Panc1 (cell line): ENCODE measurements around the gene GAN. TPM values are rescaled to one million over a fixed set of nuclear protein-coding genes. Genes with fewer than 3 reads are reported as not detected.

Experiments used
- ATAC-seq: fragments of 200-7000 bp; cut with Tn5 transposase; 2 replicates; pipeline ENCODE4 v1.9.1; 2020; ENCODE audit warnings: mild to moderate bottlenecking, moderate library complexity
- BruUV-seq: library from RNA; stranded (reverse); fragments of 400-500 nt; replicated peaks from 2 replicates; lab custom pipeline; 2021; lab: Mats Ljungman, UMichigan
- CTCF ChIA-PET: fragments of 300-600 bp; sonication (Branson Sonifier 250); formaldehyde crosslinking; loops from one replicate; lab custom pipeline; 2022; ENCODE audit warnings: antibody characterized with exemption; lab: Charles Lee
- POLR2A ChIA-PET: fragments of 300-600 bp; sonication (Branson Sonifier 250); formaldehyde crosslinking; loops from one replicate; lab custom pipeline; 2022; ENCODE audit warnings: antibody characterized with exemption; lab: Charles Lee
- DNase-seq: peaks from one replicate; pipeline ENCODE4 v3.0.0-alpha.2; 2010; ENCODE audit warnings: low read depth, low spot score
- H3K27ac ChIP-seq: 2 replicates; pipeline ENCODE4 v1.5.1; 2011; ENCODE audit warnings: mild to moderate bottlenecking, low read length, inconsistent platforms
- H3K27me3 ChIP-seq: fragments of 200-500 bp; sonication (Bioruptor generic); 2 replicates; pipeline ENCODE4 v1.6.0; 2014; ENCODE audit warnings: low read length, inconsistent platforms; ENCODE audit not compliant: control insufficient read depth, insufficient read depth
- H3K36me3 ChIP-seq: fragments of 200-500 bp; sonication (Bioruptor generic); 2 replicates; pipeline ENCODE4 v1.5.1; 2014; ENCODE audit warnings: inconsistent platforms, mild to moderate bottlenecking, low read length, moderate library complexity; ENCODE audit not compliant: control insufficient read depth, insufficient read depth
- H3K4me1 ChIP-seq: 2 replicates; pipeline ENCODE4 v1.5.1; 2011; ENCODE audit warnings: inconsistent platforms, mild to moderate bottlenecking, low read length, moderate library complexity; ENCODE audit not compliant: control insufficient read depth, insufficient read depth
- H3K4me3 ChIP-seq, 2 experiments: 2 replicates each; pipeline ENCODE4 v1.5.1; 2011 to 2012; ENCODE audit warnings: low read depth in 2 of 2, low read length in 2 of 2, mild to moderate bottlenecking in 2 of 2, inconsistent platforms in 1 of 2, moderate library complexity in 1 of 2
- H3K9me3 ChIP-seq: fragments of 200-500 bp; sonication (Bioruptor generic); 2 replicates; pipeline ENCODE4 v1.5.1; 2014; ENCODE audit warnings: low read depth, mild to moderate bottlenecking, inconsistent platforms, low read length, moderate library complexity; ENCODE audit not compliant: control insufficient read depth, insufficient read depth
- CTCF ChIP-seq: fragments of 450-650 bp; IDR thresholded peaks from 2 replicates; pipeline ENCODE4 v1.5.1; 2017; ENCODE audit warnings: mild to moderate bottlenecking
- POLR2AphosphoS5 ChIP-seq: IDR thresholded peaks from 2 replicates; pipeline ENCODE4 v1.6.1; 2012; ENCODE audit warnings: mild to moderate bottlenecking, low read depth, low read length, moderate library complexity
- REST ChIP-seq, 2 experiments: IDR thresholded peaks; 2 replicates each; pipeline ENCODE4 v1.6.1; 2011 to 2012; ENCODE audit warnings: low read depth in 2 of 2, control low read depth in 1 of 2, low read length in 1 of 2, mild to moderate bottlenecking in 1 of 2, moderate library complexity in 1 of 2; ENCODE audit not compliant: insufficient read depth in 1 of 2
- SIN3A ChIP-seq: IDR thresholded peaks from 2 replicates; pipeline ENCODE4 v1.6.1; 2012; ENCODE audit warnings: low read depth, mild to moderate bottlenecking, low read length, moderate library complexity, borderline replicate concordance; ENCODE audit not compliant: insufficient read depth
- TCF7L2 ChIP-seq: IDR thresholded peaks from 2 replicates; pipeline ENCODE4 v1.6.1; 2011; ENCODE audit warnings: mild to moderate bottlenecking, low read depth, low read length, inconsistent platforms
- in situ Hi-C: cut with HindIII; loops from 2 replicates; pipeline ENCODE4 v1.10.0; 2016; ENCODE audit warnings: low sequenced_read_pairs, low pct_unique_long_range_greater_than_20kb
- intact Hi-C: fragments of 100-400 bp; cut with micrococcal nuclease; formaldehyde crosslinking; loops from one replicate; pipeline ENCODE4 v1.10.0; 2022; ENCODE audit not compliant: unreplicated experiment
- total RNA-seq: library from RNA; stranded (reverse); gene quantifications from one replicate; pipeline ENCODE4 v1.2.1, GENCODE V29; 2021; ENCODE audit not compliant: unreplicated experiment

GAN gene
- total RNA-seq, 1 experiment from 2014 or later: 9.1 TPM

DNA sequence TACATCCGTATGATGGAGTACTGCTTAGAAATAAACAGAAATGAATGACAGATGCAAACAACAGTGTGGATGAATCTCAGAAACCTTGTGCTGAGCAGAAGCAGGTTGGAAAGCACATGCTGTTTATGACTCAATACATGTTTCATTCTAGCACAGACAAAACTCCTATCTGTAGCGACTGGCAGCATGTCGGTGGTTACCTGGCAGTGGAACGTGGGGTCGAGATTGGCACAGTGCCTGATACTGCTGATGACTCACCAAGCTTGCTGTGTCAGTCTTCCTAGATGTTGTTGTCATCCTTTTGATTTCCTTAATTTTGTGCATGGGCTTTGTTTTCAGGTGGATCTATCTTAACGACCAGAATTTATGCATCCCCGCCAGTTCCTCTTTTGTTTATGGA is 62.1 kb downstream of the GAN start:
- no peak for DNase-seq

GRCh38 chr16:81378049-81378448 is 63.3 kb downstream of the GAN start:
- no peak for DNase-seq
- ChIA-PET CTCF (no interaction called here), POLR2A (no interaction called here)
- TF ChIP-seq REST (IDR thresholded peaks at IDR 0.05; ENCODE audit: insufficient read depth in 1 of 2, low read depth in 2 of 2, low read length in 1 of 2) (no peak), SIN3A (no peak), TCF7L2 (no peak), POLR2AphosphoS5 (no peak), CTCF (no peak)
- H3K9me3 ChIP-seq: no peaks in the 10 kb centered on the region
- H3K36me3 ChIP-seq: no peaks in the 10 kb centered on the region; the same call in 1 of the 2 replicates
- no peaks in the 10 kb centered on the region for H3K4me1 ChIP-seq
- no peaks in the 10 kb centered on the region for H3K27me3 ChIP-seq
- no peak for ATAC-seq
- H3K4me3 ChIP-seq: no peak overlapping the region
- intact Hi-C loops: no loop called here
- no TSS peak for BruUV-seq
- in situ Hi-C loops: no loop called here
- H3K27ac ChIP-seq: no peak overlapping the region

More for the DNA sequence above, 62.1 kb downstream of the GAN start:
- CTCF ChIA-PET: no interaction called here
- BruUV-seq: no TSS peak
- Histone ChIP-seq H3K4me3 (no peak overlapping the region), H3K9me3 (no peaks in the 10 kb centered on the region), H3K27me3 (no peaks in the 10 kb centered on the region), H3K27ac (no peak overlapping the region), H3K4me1 (no peaks in the 10 kb centered on the region), H3K36me3 (no peaks in the 10 kb centered on the region; the same call in 1 of the 2 replicates)
- no peak for ATAC-seq
- POLR2A ChIA-PET: interaction anchor here (0.5 kb wide), 1 partner anchor 8 kb away, joined by 3 read pairs; no protein-coding TSS in a partner anchor
- in situ Hi-C loops (no loop called here), intact Hi-C loops (no loop called here)
- TF ChIP-seq POLR2AphosphoS5 (no peak), CTCF (no peak)
